CD4-positive, alpha-beta T cell (primary cell): ENCODE results near the gene C4BPA. TPM values are rescaled to one million over a fixed set of nuclear protein-coding genes. Genes with fewer than 3 reads are reported as not detected.

ENCODE experiments used
- ATAC-seq: fragments of 200-7000 bp; cut with Tn5 transposase; one replicate; pipeline ENCODE4 v1.10.0; 2022; ENCODE audit warnings: mild to moderate bottlenecking; ENCODE audit not compliant: poor library complexity
- CTCF ChIA-PET: fragments of 350-600 bp; sonication (Branson Sonifier 250); formaldehyde crosslinking; loops from one replicate; lab custom pipeline; 2021; ENCODE audit warnings: antibody characterized with exemption, inconsistent platforms; lab: Charles Lee
- POLR2A ChIA-PET: fragments of 350-600 bp; sonication (Branson Sonifier 250); formaldehyde crosslinking; loops from one replicate; lab custom pipeline; 2021; ENCODE audit warnings: antibody characterized with exemption, inconsistent platforms; lab: Charles Lee
- DNase-seq, 14 experiments: peaks; one replicate each; pipeline ENCODE4 v3.0.0-alpha.2; 2013 to 2020; ENCODE audit warnings: mixed read lengths in 2 of 14
- H3K27ac ChIP-seq, 2 donors: one replicate each; pipeline versions ENCODE4 v1.5.1 to v1.7.0; 2013; ENCODE audit warnings: low read length in 2 of 2, low read depth in 1 of 2, mild to moderate bottlenecking in 1 of 2
- H3K27me3 ChIP-seq, 2 experiments: 1 replicate in 1 of 2; 2 replicates in 1 of 2; pipeline versions ENCODE4 v1.6.1 to v1.7.0; 2013; ENCODE audit warnings: low read length in 2 of 2, control low read depth in 1 of 2, mild to moderate bottlenecking in 1 of 2, moderate library complexity in 1 of 2; ENCODE audit not compliant: insufficient read depth in 2 of 2, control insufficient read depth in 1 of 2
- H3K36me3 ChIP-seq: one replicate; pipeline ENCODE4 v1.6.1; 2013; ENCODE audit warnings: low read length, control low read depth; ENCODE audit not compliant: insufficient read depth
- H3K4me1 ChIP-seq: one replicate; pipeline ENCODE4 v1.6.1; 2013; ENCODE audit warnings: low read length, control low read depth; ENCODE audit not compliant: insufficient read depth
- H3K4me3 ChIP-seq: one replicate; pipeline ENCODE4 v1.5.1; 2013; ENCODE audit warnings: mild to moderate bottlenecking, low read length, moderate library complexity
- H3K9me3 ChIP-seq, 2 experiments: 1 replicate in 1 of 2; 2 replicates in 1 of 2; pipeline versions ENCODE4 v1.6.1 to v1.7.0; 2013; ENCODE audit warnings: low read length in 2 of 2, mild to moderate bottlenecking in 2 of 2, control low read depth in 1 of 2, moderate library complexity in 1 of 2; ENCODE audit not compliant: control insufficient read depth in 1 of 2, insufficient read depth in 1 of 2
- H3K27ac Mint-ChIP-seq: one replicate; pipeline ENCODE4 v1.8.0; 2020; ENCODE audit warnings: mixed read lengths
- H3K27me3 Mint-ChIP-seq: one replicate; pipeline ENCODE4 v1.8.0; 2021; ENCODE audit warnings: mixed read lengths
- H3K36me3 Mint-ChIP-seq: one replicate; pipeline ENCODE4 v1.8.0; 2021; ENCODE audit warnings: low read depth, mixed read lengths
- H3K4me1 Mint-ChIP-seq: one replicate; pipeline ENCODE4 v1.8.0; 2021; ENCODE audit warnings: low read depth, mixed read lengths
- H3K4me3 Mint-ChIP-seq: one replicate; pipeline ENCODE4 v1.8.0; 2020; ENCODE audit warnings: mild to moderate bottlenecking, mixed read lengths
- H3K9me3 Mint-ChIP-seq: one replicate; pipeline ENCODE4 v1.8.0; 2020; ENCODE audit warnings: mixed read lengths
- intact Hi-C, 2 experiments: fragments of 100-400 bp; cut with DNase I in 1 of 2; cut with micrococcal nuclease in 1 of 2; formaldehyde crosslinking; loops; one replicate each; pipeline versions ENCODE4 v1.15.1 to v1.9.0; 2023 to 2025; cut with DNase I, micrococcal nuclease
- total RNA-seq, 174 experiments: library from RNA in 2 of 174; stranded (reverse) in 2 of 174; gene quantifications; one replicate each; pipeline ENCODE4 v1.2.3 and lab custom pipeline; 2021 to 2026
- TF ChIP-seq, protein P1 (sequence below): fragments of 200-600 bp; IDR thresholded peaks from one replicate; pipeline ENCODE4 v1.8.0; 2022; ENCODE audit warnings: antibody characterized with exemption, mild to moderate bottlenecking

C4BPA gene
- total RNA-seq, 2 experiments from 2014 or later: not detected

DNA sequence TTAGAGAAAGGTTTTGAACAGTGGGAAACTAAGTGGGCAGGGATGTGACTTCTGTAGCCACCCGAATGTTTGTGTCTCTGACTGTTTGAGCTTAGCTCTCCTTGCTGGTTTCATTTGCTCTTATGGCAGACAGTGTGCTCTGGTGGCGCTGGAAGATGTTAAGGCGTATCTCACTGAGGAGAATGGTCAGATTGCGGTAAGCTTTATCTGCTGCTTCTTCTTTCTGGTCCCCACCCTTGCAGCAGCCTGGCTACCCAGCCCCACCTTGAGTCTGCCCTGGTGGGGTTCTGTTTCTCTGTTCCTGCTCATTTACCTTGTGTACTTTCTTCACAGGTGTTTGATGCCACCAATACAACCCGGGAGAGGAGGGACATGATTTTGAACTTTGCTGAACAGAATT, 41.0 kb upstream of the C4BPA start:
- Mint-ChIP-seq H3K27me3 (no peaks in the 10 kb centered on the region), H3K9me3 (no peaks in the 10 kb centered on the region), H3K27ac (no peak overlapping the region), H3K4me3 (no peak overlapping the region), H3K4me1 (no peaks in the 10 kb centered on the region), H3K36me3 (peaks cover 31% of the 10 kb centered on the region)
- intact Hi-C loops: no loop called here
- Histone ChIP-seq H3K27me3 (no peaks in the 10 kb centered on the region), H3K4me1 (no peaks in the 10 kb centered on the region), H3K9me3 (no peaks in the 10 kb centered on the region), H3K4me3 (no peak overlapping the region), H3K36me3 (peaks cover 8% of the 10 kb centered on the region), H3K27ac (no peak overlapping the region)
- DNase-seq (no peak), ATAC-seq (no peak)
- CTCF ChIA-PET: interaction anchor here (4.5 kb wide), 1 partner anchor 14 kb away, joined by 12 read pairs; no protein-coding TSS in a partner anchor
- TF ChIP-seq, protein P1, sequence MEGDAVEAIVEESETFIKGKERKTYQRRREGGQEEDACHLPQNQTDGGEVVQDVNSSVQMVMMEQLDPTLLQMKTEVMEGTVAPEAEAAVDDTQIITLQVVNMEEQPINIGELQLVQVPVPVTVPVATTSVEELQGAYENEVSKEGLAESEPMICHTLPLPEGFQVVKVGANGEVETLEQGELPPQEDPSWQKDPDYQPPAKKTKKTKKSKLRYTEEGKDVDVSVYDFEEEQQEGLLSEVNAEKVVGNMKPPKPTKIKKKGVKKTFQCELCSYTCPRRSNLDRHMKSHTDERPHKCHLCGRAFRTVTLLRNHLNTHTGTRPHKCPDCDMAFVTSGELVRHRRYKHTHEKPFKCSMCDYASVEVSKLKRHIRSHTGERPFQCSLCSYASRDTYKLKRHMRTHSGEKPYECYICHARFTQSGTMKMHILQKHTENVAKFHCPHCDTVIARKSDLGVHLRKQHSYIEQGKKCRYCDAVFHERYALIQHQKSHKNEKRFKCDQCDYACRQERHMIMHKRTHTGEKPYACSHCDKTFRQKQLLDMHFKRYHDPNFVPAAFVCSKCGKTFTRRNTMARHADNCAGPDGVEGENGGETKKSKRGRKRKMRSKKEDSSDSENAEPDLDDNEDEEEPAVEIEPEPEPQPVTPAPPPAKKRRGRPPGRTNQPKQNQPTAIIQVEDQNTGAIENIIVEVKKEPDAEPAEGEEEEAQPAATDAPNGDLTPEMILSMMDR: no peak
- POLR2A ChIA-PET: no interaction called here

DNA sequence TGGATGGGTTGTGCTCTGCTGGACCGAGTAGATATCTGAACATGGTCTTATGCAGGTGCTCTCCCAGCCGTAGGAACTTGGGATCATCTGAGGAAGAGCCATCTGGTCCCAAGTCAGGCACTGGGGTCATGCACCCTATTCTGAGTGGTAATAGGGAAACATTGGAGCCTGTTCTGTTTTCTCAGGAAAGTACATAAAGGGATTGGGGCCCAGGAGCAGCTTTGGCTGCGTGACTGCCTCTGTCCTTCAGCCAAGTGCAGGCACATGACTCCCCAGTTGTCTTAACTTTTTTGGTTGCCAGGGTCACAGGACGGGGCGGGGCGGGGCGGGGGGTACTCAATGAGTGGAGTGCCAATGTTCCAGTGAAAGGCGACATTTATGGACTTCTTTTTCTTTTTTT, 39.5 kb upstream of the C4BPA start:
- Mint-ChIP-seq H3K36me3 (peaks cover 35% of the 10 kb centered on the region), H3K4me3 (no peak overlapping the region), H3K9me3 (no peaks in the 10 kb centered on the region), H3K27me3 (no peaks in the 10 kb centered on the region), H3K4me1 (peaks cover 7% of the 10 kb centered on the region), H3K27ac (no peak overlapping the region)
- intact Hi-C loops: no loop called here
- Histone ChIP-seq H3K27ac (no peak overlapping the region), H3K9me3 (no peaks in the 10 kb centered on the region), H3K36me3 (peaks cover 8% of the 10 kb centered on the region), H3K27me3 (no peaks in the 10 kb centered on the region), H3K4me3 (no peak overlapping the region), H3K4me1 (peaks cover 2% of the 10 kb centered on the region)
- ChIA-PET POLR2A (no interaction called here), CTCF (no interaction called here)
- TF ChIP-seq, protein P1: no peak
- no peak for ATAC-seq
- DNase-seq: no peak

DNA sequence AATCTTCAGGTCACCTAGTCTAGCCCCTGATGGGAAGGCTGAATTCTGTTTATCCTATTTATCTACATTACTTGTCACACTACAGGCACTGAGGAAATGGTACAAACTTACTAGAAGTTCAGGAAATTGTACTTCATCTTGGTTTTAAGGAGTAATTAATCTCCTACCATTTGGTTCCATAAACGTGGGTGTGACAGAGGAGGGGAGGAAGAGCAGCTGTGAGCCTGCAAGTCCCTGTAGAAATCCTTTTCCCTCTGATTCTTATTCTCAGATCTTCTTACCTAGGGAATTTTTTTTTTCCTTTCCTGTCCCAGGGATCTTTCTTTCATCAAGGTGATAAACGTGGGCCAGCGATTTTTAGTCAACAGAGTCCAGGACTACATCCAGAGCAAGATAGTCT, 36.8 kb upstream of the C4BPA start:
- no peaks in the 10 kb centered on the region for H3K9me3 ChIP-seq
- peaks cover 8% of the 10 kb centered on the region for H3K36me3 ChIP-seq
- H3K27ac Mint-ChIP-seq: no peak overlapping the region
- no peaks in the 10 kb centered on the region for H3K9me3 Mint-ChIP-seq
- H3K27me3 Mint-ChIP-seq: no peaks in the 10 kb centered on the region
- peaks cover 33% of the 10 kb centered on the region for H3K4me1 Mint-ChIP-seq
- H3K27ac ChIP-seq: no peak overlapping the region
- peaks cover 27% of the 10 kb centered on the region for H3K4me1 ChIP-seq
- ChIA-PET CTCF (no interaction called here), POLR2A (no interaction called here)
- ATAC-seq (no peak), DNase-seq (no peak)
- no peak overlapping the region for H3K4me3 Mint-ChIP-seq
- TF ChIP-seq, protein P1: no peak
- peaks cover 29% of the 10 kb centered on the region for H3K36me3 Mint-ChIP-seq
- no peak overlapping the region for H3K4me3 ChIP-seq
- intact Hi-C loops: no loop called here
- H3K27me3 ChIP-seq: no peaks in the 10 kb centered on the region
